VCaP (cell line): ENCODE data around the gene DDRGK1.

Experiments
- H3K27ac ChIP-seq: fragments of 450-650 bp; 2 replicates; pipeline ENCODE4 v1.5.1; 2017
- CTCF ChIP-seq: fragments of 450-650 bp; conservative IDR thresholded peaks from 2 replicates; pipeline ENCODE4 v1.5.1; 2017; ENCODE audit warnings: mild to moderate bottlenecking, moderate library complexity

Gene DDRGK1

GRCh38 chr20:3163099-3164042 is 41.1 kb downstream of the DDRGK1 start:
- TF ChIP-seq CTCF, result no peak
- H3K27ac ChIP-seq, result peak overlapping the region; percentile 44; the same call in 1 of the 2 replicates

- no peak for TF ChIP-seq CTCF
- H3K27ac ChIP-seq, result peak overlapping the region; percentile 44; the same call in 1 of the 2 replicates
These were observed 42.3 kb downstream of the DDRGK1 start for GRCh38 chr20:3162080-3162611.

GRCh38 chr20:3161316-3162079 is 43.0 kb downstream of the DDRGK1 start:
- TF ChIP-seq CTCF, result no peak
- peak overlapping the region; percentile 44; the same call in 1 of the 2 replicates for H3K27ac ChIP-seq

GRCh38 chr20:3160418-3160817 is 44.1 kb downstream of the DDRGK1 start:
- peak overlapping the region; percentile 88 for H3K27ac ChIP-seq
- no peak for TF ChIP-seq CTCF

- no peak for TF ChIP-seq CTCF
- H3K27ac ChIP-seq, result peak overlapping the region; percentile 88
These were observed 45.5 kb downstream of the DDRGK1 start for GRCh38 chr20:3158968-3159431.

- no peak for TF ChIP-seq CTCF
- no peak overlapping the region; the same call in 1 of the 2 replicates for H3K27ac ChIP-seq
These were observed 46.7 kb downstream of the DDRGK1 start for GRCh38 chr20:3157817-3158216.
